HEK293 (cell line): Measurements from ENCODE around the gene PRSS2.

Source experiments
- CTCF ChIA-PET: fragments of 350-600 bp; formaldehyde crosslinking; extraction: SDS; loops from one replicate; lab custom pipeline; 2021; ENCODE audit warnings: antibody characterized with exemption; lab: Yijun Ruan, JAX
- POLR2A ChIA-PET: fragments of 300-600 bp; formaldehyde crosslinking; extraction: SDS; loops from one replicate; lab custom pipeline; 2020; ENCODE audit warnings: antibody characterized with exemption, inconsistent platforms; lab: Yijun Ruan, JAX
- H3K27ac ChIP-seq: fragments of 200-500 bp; sonication (Bioruptor generic); 2 replicates; pipeline ENCODE4 v1.5.1; 2014; ENCODE audit warnings: low read depth, low read length, control low read depth, inconsistent platforms; ENCODE audit errors: extremely low read depth
- H3K36me3 ChIP-seq, 2 experiments: fragments of 200-500 bp in 1 of 2; sonication (Bioruptor generic) in 1 of 2; 1 replicate in 1 of 2; 2 replicates in 1 of 2; pipeline ENCODE4 v1.5.1; 2014 to 2017; ENCODE audit warnings: inconsistent platforms in 2 of 2, low read length in 2 of 2; ENCODE audit not compliant: control insufficient read depth in 2 of 2, insufficient read depth in 1 of 2
- H3K4me1 ChIP-seq: fragments of 200-500 bp; sonication (Bioruptor generic); 2 replicates; pipeline ENCODE4 v1.5.1; 2014; ENCODE audit warnings: mild to moderate bottlenecking, low read length, inconsistent platforms; ENCODE audit not compliant: control insufficient read depth, insufficient read depth
- H3K4me3 ChIP-seq: 2 replicates; pipeline ENCODE4 v1.5.1; 2011; ENCODE audit warnings: low read depth, mild to moderate bottlenecking, control low read depth, low read length, moderate library complexity
- H3K9me3 ChIP-seq: fragments of 200-500 bp; sonication (Bioruptor generic); 2 replicates; pipeline ENCODE4 v1.5.1; 2014; ENCODE audit warnings: low read depth, low read length, inconsistent platforms; ENCODE audit not compliant: control insufficient read depth, insufficient read depth
- ATF2 ChIP-seq: fragments of 450-650 bp; formaldehyde crosslinking; IDR thresholded peaks from 2 replicates; pipeline ENCODE4 v1.5.1; 2016; ENCODE audit warnings: missing biosample characterization, missing genetic modification characterization, low read depth
- HOXC10 ChIP-seq: sonication (generic); formaldehyde crosslinking; IDR thresholded peaks from 2 replicates; pipeline ENCODE4 v1.8.1; 2023; ENCODE audit warnings: mild to moderate bottlenecking, missing genetic modification reagents
- KLF16 ChIP-seq: fragments of 450-650 bp; formaldehyde crosslinking; IDR thresholded peaks from 2 replicates; pipeline ENCODE4 v1.5.1; 2017; ENCODE audit warnings: missing biosample characterization, missing genetic modification characterization
- OSR2 ChIP-seq: fragments of 450-650 bp; formaldehyde crosslinking; IDR thresholded peaks from 2 replicates; pipeline ENCODE4 v1.5.1; 2016; ENCODE audit warnings: missing biosample characterization, missing genetic modification characterization
- PATZ1 ChIP-seq: fragments of 450-650 bp; formaldehyde crosslinking; IDR thresholded peaks from 2 replicates; pipeline ENCODE4 v1.5.1; 2016; ENCODE audit warnings: missing biosample characterization, missing genetic modification characterization
- ZBTB26 ChIP-seq: fragments of 450-650 bp; formaldehyde crosslinking; optimal IDR thresholded peaks from 2 replicates; pipeline ENCODE3; 2016; ENCODE audit warnings: missing biosample characterization, mild to moderate bottlenecking, missing genetic modification characterization
- ZBTB8A ChIP-seq: fragments of 450-650 bp; formaldehyde crosslinking; IDR thresholded peaks from 2 replicates; pipeline ENCODE4 v1.5.1; 2016; ENCODE audit warnings: missing biosample characterization, missing genetic modification characterization
- ZFP69B ChIP-seq: fragments of 450-650 bp; formaldehyde crosslinking; IDR thresholded peaks from 2 replicates; pipeline ENCODE4 v1.5.1; 2016; ENCODE audit warnings: missing biosample characterization, missing genetic modification characterization
- ZNF112 ChIP-seq: fragments of 450-650 bp; formaldehyde crosslinking; IDR thresholded peaks from 2 replicates; pipeline ENCODE4 v1.5.0; 2017; ENCODE audit warnings: missing biosample characterization, missing genetic modification characterization
- ZNF19 ChIP-seq: fragments of 450-650 bp; formaldehyde crosslinking; IDR thresholded peaks from 2 replicates; pipeline ENCODE4; 2016; ENCODE audit warnings: missing biosample characterization, missing genetic modification characterization, low read depth
- ZNF302 ChIP-seq: fragments of 450-650 bp; formaldehyde crosslinking; IDR thresholded peaks from 2 replicates; pipeline ENCODE4 v1.5.1; 2016; ENCODE audit warnings: missing biosample characterization, missing genetic modification characterization, low read depth
- ZNF335 ChIP-seq: fragments of 450-650 bp; formaldehyde crosslinking; conservative IDR thresholded peaks from 2 replicates; pipeline ENCODE4 v1.5.1; 2016; ENCODE audit warnings: missing biosample characterization, missing genetic modification characterization
- ZNF391 ChIP-seq: fragments of 450-650 bp; formaldehyde crosslinking; IDR thresholded peaks from 2 replicates; pipeline ENCODE4 v1.5.1; 2016; ENCODE audit warnings: low read depth, missing biosample characterization, missing genetic modification characterization, borderline replicate concordance
- ZNF473 ChIP-seq: fragments of 450-650 bp; formaldehyde crosslinking; IDR thresholded peaks from 2 replicates; pipeline ENCODE4 v1.5.1; 2017; ENCODE audit warnings: missing biosample characterization, missing genetic modification characterization
- ZNF488 ChIP-seq: fragments of 450-650 bp; formaldehyde crosslinking; IDR thresholded peaks from 2 replicates; pipeline ENCODE4 v1.5.1; 2016; ENCODE audit warnings: missing biosample characterization, missing genetic modification characterization
- ZNF510 ChIP-seq: fragments of 450-650 bp; formaldehyde crosslinking; IDR thresholded peaks from 2 replicates; pipeline ENCODE4 v1.5.1; 2018; ENCODE audit warnings: mild to moderate bottlenecking, missing genetic modification characterization, missing biosample characterization; ENCODE audit not compliant: insufficient replicate concordance
- ZNF529 ChIP-seq: fragments of 450-650 bp; formaldehyde crosslinking; IDR thresholded peaks from 2 replicates; pipeline ENCODE4 v1.5.1; 2017; ENCODE audit warnings: missing genetic modification characterization, missing biosample characterization; ENCODE audit not compliant: insufficient replicate concordance
- ZNF530 ChIP-seq: fragments of 450-650 bp; formaldehyde crosslinking; IDR thresholded peaks from 2 replicates; pipeline ENCODE4 v1.5.1; 2016; ENCODE audit warnings: low read depth, missing biosample characterization, missing genetic modification characterization
- ZNF560 ChIP-seq: fragments of 450-650 bp; formaldehyde crosslinking; IDR thresholded peaks from 2 replicates; pipeline ENCODE4 v1.5.1; 2017; ENCODE audit warnings: missing biosample characterization, missing genetic modification characterization, borderline replicate concordance
- ZSCAN30 ChIP-seq: fragments of 450-650 bp; IDR thresholded peaks from 2 replicates; pipeline ENCODE4 v1.5.1; 2018; ENCODE audit warnings: missing biosample characterization, mild to moderate bottlenecking, missing genetic modification characterization, moderate library complexity
- TF ChIP-seq, protein P1 (sequence below): fragments of 450-650 bp; formaldehyde crosslinking; IDR thresholded peaks from 2 replicates; pipeline ENCODE4; 2016; ENCODE audit warnings: missing biosample characterization, missing genetic modification characterization

Gene PRSS2

GRCh38 chr7:142806957-142807356 is 36.2 kb downstream of the PRSS2 start (continued):
- TF ChIP-seq, protein P1, sequence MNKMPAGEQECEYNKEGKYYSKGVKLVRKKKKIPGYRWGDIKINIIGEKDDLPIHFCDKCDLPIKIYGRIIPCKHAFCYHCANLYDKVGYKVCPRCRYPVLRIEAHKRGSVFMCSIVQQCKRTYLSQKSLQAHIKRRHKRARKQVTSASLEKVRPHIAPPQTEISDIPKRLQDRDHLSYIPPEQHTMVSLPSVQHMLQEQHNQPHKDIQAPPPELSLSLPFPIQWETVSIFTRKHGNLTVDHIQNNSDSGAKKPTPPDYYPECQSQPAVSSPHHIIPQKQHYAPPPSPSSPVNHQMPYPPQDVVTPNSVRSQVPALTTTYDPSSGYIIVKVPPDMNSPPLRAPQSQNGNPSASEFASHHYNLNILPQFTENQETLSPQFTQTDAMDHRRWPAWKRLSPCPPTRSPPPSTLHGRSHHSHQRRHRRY = no peak
- TF ChIP-seq OSR2 = no peak

- TF ChIP-seq ZNF473 (tag by site-specific recombination) (no peak), ZNF302 (tag by site-specific recombination) (no peak), HOXC10 (CRISPR knock-in tag) (no peak), ZNF19 (tag by site-specific recombination) (no peak), ZNF335 (tag by site-specific recombination) (no peak), ZSCAN30 (tag by site-specific recombination) (no peak), ZNF560 (no peak), KLF16 (tag by site-specific recombination) (no peak)
- H3K4me1 ChIP-seq = no peaks in the 10 kb centered on the region
- CTCF ChIA-PET = interaction anchor here (0.7 to 4.9 kb wide), 11 partner anchors 9 to 273 kb away, joined by 3 to 41 read pairs (median 5); no protein-coding TSS in a partner anchor
- H3K27ac ChIP-seq = no peak overlapping the region
- H3K4me3 ChIP-seq = no peak overlapping the region
- POLR2A ChIA-PET = interaction anchor here (1.1 kb wide), 1 partner anchor 11 kb away, joined by 3 read pairs; no protein-coding TSS in a partner anchor
- no peaks in the 10 kb centered on the region for H3K9me3 ChIP-seq
- no peaks in the 10 kb centered on the region for H3K36me3 ChIP-seq
These were observed 37.2 kb downstream of the PRSS2 start for GRCh38 chr7:142807855-142808460.

- ChIA-PET POLR2A (interaction anchor here (1.1 kb wide), 1 partner anchor 12 kb away, joined by 3 read pairs; no protein-coding TSS in a partner anchor), CTCF (interaction anchor here (0.6 to 4.9 kb wide), 8 partner anchors 9 to 277 kb away, joined by 3 to 41 read pairs (median 6); no protein-coding TSS in a partner anchor)
- Histone ChIP-seq H3K4me1 (no peaks in the 10 kb centered on the region), H3K9me3 (no peaks in the 10 kb centered on the region), H3K36me3 (no peaks in the 10 kb centered on the region), H3K27ac (no peak overlapping the region), H3K4me3 (no peak overlapping the region)
- no peak for TF ChIP-seq ZBTB8A (tag by site-specific recombination)
- no peak for TF ChIP-seq ZNF560
- TF ChIP-seq ZNF112 (tag by site-specific recombination) = no peak
- no peak for TF ChIP-seq ZNF510 (tag by site-specific recombination)
- no peak for TF ChIP-seq PATZ1 (tag by site-specific recombination)
- TF ChIP-seq ZNF530 (tag by site-specific recombination) = no peak
These were observed 37.7 kb downstream of the PRSS2 start for GRCh38 chr7:142808461-142808801.

GRCh38 chr7:142808802-142809583 is 38.2 kb downstream of the PRSS2 start:
- Histone ChIP-seq H3K9me3 (no peaks in the 10 kb centered on the region), H3K4me1 (no peaks in the 10 kb centered on the region), H3K36me3 (no peaks in the 10 kb centered on the region), H3K4me3 (no peak overlapping the region), H3K27ac (no peak overlapping the region)
- ChIA-PET POLR2A (interaction anchor here (1.1 kb wide), 1 partner anchor 12 kb away, joined by 3 read pairs; no protein-coding TSS in a partner anchor), CTCF (interaction anchor here (0.6 to 4.9 kb wide), 7 partner anchors 18 to 278 kb away, joined by 3 to 41 read pairs (median 7); no protein-coding TSS in a partner anchor)
- TF ChIP-seq ZNF391 (tag by site-specific recombination) = no peak
- no peak for TF ChIP-seq ATF2 (tag by site-specific recombination)
- TF ChIP-seq ZNF488 = no peak
- no peak for TF ChIP-seq ZNF529 (tag by site-specific recombination)
- TF ChIP-seq ZFP69B = no peak
- TF ChIP-seq ZBTB26 (tag by site-specific recombination) = no peak
